VCaP (cell line): ENCODE results near the gene DDR2.
A peak's percentile ranks its signal among the peaks of the same experiment; 100 is the strongest.

Experiments used
- H3K27ac ChIP-seq: fragments of 450-650 bp; 2 replicates; pipeline ENCODE4 v1.5.1; 2017
- CTCF ChIP-seq: fragments of 450-650 bp; conservative IDR thresholded peaks from 2 replicates; pipeline ENCODE4 v1.5.1; 2017; ENCODE audit warnings: mild to moderate bottlenecking, moderate library complexity

DDR2 gene

DNA sequence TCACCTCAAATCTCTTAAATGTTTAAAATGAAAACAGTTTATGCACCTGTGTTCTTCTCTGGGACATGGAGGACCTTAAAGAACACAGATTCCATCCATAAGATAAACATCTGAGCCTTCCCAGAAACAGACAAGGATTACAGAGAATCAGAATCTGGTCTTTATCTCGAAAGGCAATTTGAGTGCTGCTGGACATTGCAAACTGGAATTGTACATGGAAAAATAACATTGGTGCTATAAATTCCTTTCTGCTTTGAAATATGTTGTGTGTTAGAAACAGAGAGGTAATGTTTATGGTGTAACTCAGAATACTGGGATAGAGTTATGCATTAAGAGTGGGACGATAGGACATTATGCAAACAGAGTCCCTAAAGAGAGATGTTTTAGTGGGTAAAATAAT lies 6.6 kb upstream of the DDR2 start:
- no peak for TF ChIP-seq CTCF

DNA sequence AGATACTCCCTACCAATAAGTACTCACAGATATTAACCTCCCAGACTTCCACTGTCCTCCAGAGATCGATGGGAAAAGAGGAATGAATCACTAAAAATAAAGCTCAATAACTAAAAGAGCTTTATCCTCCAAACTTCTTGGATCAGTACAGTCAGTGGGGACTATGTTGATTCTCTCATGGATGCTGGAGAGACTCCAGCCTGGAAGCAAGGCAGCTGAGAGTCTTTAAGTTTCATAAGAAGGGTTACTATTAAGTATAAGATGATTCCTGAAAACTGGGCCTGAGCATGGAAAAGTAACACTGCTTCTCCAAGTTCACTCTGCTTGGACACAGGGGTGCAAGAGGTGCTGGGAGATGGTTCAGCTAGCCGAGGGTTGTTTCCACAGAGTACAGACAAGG lies 6.2 kb upstream of the DDR2 start:
- TF ChIP-seq CTCF = no peak

More for the DNA sequence above, 6.6 kb upstream of the DDR2 start:
- no peak overlapping the region for H3K27ac ChIP-seq

GRCh38 chr1:162626761-162627160 lies 5.5 kb upstream of the DDR2 start:
- no peak overlapping the region for H3K27ac ChIP-seq
- TF ChIP-seq CTCF = no peak

More for the DNA sequence above, 6.2 kb upstream of the DDR2 start:
- H3K27ac ChIP-seq = no peak overlapping the region

DNA sequence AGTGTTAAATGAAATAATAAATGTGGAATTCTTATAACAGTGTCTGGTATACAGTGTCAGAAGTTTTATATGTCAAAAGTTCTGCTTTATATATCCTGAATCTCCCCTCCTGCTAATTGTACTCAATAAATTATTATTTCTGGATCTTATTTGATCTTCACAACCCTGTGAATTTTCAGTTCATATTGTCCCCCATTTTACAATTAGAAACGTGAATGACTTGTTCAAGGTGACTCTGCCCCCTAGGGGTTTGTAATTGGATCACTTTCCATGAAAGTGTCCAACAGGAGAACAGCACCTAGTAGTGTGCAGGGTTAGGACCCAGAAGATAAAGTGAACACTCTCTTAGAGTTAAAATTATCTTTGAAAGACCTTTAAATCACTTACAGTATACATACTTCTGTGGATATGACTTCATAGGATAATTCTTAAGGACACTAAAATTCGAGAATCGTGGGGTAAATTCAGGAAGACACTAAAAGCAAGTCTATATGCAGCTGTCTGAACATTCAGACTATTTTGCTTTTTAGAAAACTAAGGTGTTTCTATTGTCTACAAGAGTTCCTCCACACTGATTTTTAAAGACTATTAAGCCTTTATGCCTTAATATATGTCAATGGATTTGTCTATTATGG lies 4.5 kb upstream of the DDR2 start:
- H3K27ac ChIP-seq = no peak overlapping the region
- TF ChIP-seq CTCF = peak; percentile 72

- TF ChIP-seq CTCF = no peak
Observed at GRCh38 chr1:162629077-162629627, 3.1 kb upstream of the DDR2 start.

DNA sequence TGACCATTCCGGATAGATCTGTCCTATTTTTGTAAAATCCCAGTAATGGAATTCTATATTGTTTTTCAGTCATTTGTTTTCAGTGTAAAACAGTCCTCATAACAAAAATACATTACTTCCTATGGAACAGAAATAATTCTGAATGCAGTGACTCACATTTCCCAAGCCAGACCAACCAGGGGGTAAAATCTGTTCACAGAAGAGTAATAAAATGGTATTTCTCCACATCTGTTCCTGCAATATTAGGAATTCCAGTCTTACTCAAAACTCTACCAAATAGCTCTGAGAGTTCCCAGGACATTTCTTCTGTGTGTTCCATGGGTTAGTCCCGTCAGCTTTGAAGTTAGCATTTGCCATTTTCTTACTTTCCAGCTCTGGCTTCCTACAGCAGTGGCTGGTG lies 2.6 kb upstream of the DDR2 start:
- no peak for TF ChIP-seq CTCF
- no peak overlapping the region for H3K27ac ChIP-seq

More at GRCh38 chr1:162629077-162629627, 3.1 kb upstream of the DDR2 start:
- no peak overlapping the region for H3K27ac ChIP-seq

DNA sequence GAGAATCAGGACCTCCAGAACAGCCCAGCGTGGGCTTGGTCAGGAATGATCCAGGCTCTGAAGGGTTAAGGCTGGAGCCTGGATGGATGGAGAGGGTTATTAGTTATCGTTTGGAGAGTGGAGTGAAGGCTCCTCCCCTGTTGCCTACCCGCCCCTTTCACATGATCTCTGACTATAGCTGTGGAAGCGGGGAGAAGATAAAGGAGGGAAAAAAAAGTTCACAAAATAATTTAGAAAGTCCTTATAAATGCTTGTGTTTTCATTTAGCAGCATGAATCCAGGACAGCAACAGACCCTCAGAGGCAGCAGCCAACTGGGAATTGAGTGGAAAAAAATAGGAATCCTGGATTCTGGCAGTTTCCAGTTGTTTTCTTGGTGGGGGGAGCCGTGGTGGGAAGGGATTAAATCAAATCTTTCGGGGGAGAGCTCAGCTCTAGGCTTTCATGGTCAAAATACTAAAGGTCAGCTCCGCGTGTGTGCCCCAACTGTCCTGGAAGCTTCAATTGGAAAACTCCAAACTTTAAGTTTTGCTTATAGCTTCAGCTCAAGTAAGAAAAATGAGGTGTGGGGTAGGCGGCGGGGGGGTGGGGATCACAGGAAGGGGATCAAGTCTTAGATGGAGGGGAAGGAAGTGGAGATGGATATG lies 595 bp upstream of the DDR2 start:
- no peak for TF ChIP-seq CTCF
- H3K27ac ChIP-seq = no peak overlapping the region
